C4-2B (cell line): ENCODE measurements around the gene LYRM4.

Source experiments
- H3K27ac ChIP-seq: fragments of 450-650 bp; 2 replicates; pipeline ENCODE4 v1.5.1; 2017
- ZFX ChIP-seq: fragments of 450-650 bp; IDR thresholded peaks from 2 replicates; pipeline ENCODE4 v1.6.1; 2017
- TF ChIP-seq, protein P1 (sequence below): fragments of 450-650 bp; conservative IDR thresholded peaks from 2 replicates; pipeline ENCODE4 v1.5.1; 2017; ENCODE audit warnings: mild to moderate bottlenecking

Gene LYRM4

DNA sequence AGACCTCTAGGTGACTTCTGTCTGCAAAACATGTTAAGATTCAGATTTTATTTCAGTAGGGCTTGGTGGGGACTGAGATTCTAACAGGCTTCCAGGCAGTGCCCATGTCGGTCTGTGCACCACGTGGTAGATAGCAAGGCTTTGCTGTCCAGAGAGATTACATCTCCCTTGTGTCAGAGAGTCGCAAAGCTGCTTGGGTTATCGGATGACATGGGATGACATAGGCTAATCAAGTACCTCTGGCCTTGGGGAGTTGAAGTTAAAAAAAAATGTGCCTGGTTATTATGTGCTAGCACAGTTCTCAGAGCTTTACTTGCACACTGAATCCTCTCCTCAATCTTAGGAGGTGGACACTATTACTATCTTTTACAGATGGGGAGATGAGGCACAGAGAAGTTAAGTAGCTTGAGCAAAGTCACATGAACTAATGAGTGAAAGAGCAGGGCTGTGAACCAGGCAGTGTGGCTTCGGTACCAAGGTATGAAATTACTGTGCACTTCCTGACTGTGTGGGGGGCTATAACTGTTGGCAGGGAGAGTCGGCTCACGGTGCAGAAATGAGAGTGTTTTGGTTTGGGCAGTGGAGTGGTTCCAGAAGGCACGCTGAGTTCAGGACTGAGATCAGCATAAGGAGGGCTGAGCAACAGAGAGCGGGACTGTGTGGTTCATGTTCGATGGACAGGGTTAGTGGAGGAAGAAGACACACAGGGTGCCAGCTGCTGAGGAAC lies 41.6 kb upstream of the LYRM4 start:
- TF ChIP-seq ZFX = no peak
- TF ChIP-seq, protein P1, sequence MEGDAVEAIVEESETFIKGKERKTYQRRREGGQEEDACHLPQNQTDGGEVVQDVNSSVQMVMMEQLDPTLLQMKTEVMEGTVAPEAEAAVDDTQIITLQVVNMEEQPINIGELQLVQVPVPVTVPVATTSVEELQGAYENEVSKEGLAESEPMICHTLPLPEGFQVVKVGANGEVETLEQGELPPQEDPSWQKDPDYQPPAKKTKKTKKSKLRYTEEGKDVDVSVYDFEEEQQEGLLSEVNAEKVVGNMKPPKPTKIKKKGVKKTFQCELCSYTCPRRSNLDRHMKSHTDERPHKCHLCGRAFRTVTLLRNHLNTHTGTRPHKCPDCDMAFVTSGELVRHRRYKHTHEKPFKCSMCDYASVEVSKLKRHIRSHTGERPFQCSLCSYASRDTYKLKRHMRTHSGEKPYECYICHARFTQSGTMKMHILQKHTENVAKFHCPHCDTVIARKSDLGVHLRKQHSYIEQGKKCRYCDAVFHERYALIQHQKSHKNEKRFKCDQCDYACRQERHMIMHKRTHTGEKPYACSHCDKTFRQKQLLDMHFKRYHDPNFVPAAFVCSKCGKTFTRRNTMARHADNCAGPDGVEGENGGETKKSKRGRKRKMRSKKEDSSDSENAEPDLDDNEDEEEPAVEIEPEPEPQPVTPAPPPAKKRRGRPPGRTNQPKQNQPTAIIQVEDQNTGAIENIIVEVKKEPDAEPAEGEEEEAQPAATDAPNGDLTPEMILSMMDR = no peak
- peak overlapping the region; percentile 24; the same call in 1 of the 2 replicates for H3K27ac ChIP-seq

DNA sequence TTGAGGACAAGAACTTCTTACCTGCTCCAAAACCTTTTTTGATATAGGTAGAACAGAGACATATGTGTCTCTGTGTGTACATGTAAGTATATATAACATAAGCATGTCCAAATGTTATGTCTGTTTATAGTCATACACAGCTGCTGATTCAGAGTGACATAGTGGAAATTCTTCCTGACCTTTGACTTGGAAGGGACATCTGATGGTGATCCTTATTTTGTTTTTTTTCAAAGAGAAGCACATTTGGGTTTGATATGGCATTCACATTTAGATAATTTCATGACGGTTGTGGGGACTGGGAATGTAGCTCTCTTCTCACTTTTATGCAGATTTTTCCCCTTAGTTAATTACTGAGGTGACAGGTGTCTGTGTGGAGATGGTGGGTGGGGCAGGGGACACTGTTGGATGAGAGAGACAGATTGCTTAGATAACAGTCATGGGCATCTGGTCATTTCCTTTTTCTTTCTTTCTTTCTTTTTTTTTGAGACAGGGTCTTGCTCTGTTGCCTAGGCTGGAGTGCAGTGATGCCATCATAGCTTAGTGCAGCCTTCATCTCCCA lies 39.5 kb upstream of the LYRM4 start:
- no peak overlapping the region for H3K27ac ChIP-seq
- TF ChIP-seq ZFX = no peak
- TF ChIP-seq, protein P1 = no peak

DNA sequence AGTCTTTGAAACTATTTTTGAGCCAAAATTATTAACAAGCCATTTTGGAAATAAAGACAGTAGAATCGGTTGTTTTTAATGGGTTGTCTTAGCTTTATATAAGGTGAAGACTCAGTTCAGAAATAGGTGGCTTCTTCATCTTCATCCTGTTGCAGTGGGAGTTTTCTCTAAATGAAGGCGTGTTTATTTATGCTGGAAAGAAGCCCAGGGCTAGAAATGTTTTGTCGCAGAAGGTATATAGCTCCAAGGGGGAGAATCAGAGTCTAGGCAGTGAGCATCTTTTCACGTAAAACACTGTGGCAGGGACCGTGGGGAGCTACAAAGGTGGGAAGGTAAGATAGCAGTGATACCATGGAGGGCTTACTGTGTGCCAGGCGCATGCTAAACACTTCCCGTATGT lies 34.9 kb upstream of the LYRM4 start:
- no peak overlapping the region for H3K27ac ChIP-seq

DNA sequence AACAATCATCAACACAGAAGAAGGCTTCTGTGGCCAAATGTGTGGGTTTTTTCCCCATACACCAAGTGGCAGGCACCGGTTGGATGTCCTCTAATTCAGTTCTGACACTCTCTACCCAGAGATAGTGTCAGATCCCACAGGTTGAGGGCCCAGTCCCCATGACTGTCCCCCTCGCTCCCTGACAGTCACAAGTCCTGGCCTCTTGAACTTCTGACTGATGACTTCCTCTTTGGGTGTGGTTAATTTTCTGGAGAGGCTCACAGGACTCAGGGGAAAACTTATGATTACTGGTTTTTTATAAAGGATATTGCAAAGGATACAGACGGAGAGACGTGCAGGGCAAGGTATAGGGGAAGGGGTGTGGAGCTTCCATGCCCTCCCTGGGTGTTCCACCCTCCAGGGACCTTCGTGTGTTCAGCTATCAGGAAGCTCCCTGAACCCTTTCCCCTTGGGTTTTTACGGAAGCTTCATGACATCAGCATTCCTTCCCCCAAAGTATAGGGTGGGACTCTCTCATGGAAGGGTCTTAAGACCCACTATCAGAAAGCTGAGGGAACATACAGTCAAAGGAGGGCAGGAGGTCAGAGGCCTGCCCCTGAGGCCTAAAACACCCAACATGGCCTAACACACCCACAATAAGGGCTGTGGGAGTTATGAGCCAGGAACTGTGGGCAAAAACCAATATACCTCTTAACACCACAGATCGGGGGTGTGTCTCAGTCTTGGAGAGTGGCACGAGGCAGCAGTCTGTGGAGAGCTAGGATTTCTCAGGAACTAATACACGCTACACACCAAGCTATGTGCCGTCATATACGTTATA lies 33.9 kb upstream of the LYRM4 start:
- no peak overlapping the region for H3K27ac ChIP-seq
- TF ChIP-seq, protein P1 = no peak
- no peak for TF ChIP-seq ZFX

More for the DNA sequence above, 34.9 kb upstream of the LYRM4 start:
- TF ChIP-seq, protein P1 = no peak
- no peak for TF ChIP-seq ZFX

DNA sequence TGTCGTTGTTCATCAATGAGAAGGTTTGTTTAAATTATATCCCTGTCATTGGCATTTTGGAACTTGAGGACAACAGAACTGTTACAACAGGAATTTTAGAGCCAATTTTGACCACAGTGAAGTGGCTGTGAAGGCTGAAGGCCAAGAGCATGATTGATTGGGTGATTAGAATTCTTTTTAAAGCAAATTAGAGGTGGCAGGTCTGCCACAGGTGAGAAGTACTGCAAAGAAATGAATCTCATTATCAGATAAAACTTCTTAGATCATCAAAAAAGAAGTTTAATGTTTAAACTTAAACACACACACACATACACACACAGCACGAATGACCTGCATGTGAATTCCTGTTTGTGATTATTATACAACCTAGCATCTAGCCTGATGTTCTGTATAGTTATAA lies 32.9 kb upstream of the LYRM4 start:
- no peak overlapping the region for H3K27ac ChIP-seq

DNA sequence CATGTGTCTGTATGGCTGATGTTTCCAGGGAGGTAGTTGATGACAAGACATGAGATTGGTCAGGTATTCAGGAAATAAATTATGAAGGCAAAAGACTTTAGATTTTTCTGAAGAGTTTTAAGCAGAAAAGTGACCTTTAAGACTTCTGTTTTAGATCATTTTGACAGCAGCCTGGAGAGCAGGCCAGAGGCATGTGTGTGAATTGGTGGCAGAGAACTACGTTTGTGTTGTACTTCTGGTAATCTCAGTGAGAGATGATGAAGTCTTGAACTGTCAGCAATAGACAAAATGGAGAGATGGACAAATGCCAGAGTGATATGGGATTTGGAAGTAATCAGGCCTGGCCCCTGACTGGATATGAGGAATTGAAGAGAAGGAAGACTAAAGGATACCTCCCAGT lies 31.4 kb upstream of the LYRM4 start:
- TF ChIP-seq, protein P1 = no peak
- no peak for TF ChIP-seq ZFX
- no peak overlapping the region for H3K27ac ChIP-seq

More for the DNA sequence above, 32.9 kb upstream of the LYRM4 start:
- TF ChIP-seq ZFX = no peak
- TF ChIP-seq, protein P1 = no peak

DNA sequence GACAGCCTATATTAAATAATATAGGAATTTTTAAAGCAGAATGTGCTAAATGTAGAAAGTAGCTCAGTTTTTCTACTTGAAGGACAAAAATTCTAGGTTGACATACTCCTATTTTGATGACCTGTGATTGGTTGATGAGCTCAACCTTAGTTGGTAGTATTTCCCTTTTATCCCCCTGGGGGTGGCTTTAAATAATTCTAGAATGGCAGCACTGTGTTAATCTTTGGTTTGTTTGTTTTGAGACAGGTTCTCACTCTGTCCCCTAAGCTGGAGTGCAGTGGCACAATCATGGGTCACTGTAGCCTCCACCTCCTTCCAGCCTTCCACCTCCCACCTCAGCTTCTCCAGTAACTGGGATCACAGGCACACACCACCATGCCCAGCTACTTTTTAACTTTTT lies 29.8 kb upstream of the LYRM4 start:
- TF ChIP-seq ZFX = no peak
- H3K27ac ChIP-seq = no peak overlapping the region
